Fibroblast of pulmonary artery (primary cell): ENCODE results near the gene SH3PXD2A.

ENCODE experiments used
- DNase-seq: peaks from one replicate; pipeline ENCODE4 v3.0.0-alpha.2; 2010; ENCODE audit warnings: low read depth
- H3K4me3 ChIP-seq: replicated peaks from 2 replicates; pipeline ENCODE4 v1.5.1; 2011; ENCODE audit warnings: low read depth, mild to moderate bottlenecking, control low read depth, low read length, moderate library complexity
- TF ChIP-seq, protein P1 (sequence below): IDR thresholded peaks from 2 replicates; pipeline ENCODE4 v1.5.1; 2011; ENCODE audit warnings: mild to moderate bottlenecking, control low read depth, low read length, inconsistent platforms; ENCODE audit errors: missing control alignments

The SH3PXD2A gene

DNA sequence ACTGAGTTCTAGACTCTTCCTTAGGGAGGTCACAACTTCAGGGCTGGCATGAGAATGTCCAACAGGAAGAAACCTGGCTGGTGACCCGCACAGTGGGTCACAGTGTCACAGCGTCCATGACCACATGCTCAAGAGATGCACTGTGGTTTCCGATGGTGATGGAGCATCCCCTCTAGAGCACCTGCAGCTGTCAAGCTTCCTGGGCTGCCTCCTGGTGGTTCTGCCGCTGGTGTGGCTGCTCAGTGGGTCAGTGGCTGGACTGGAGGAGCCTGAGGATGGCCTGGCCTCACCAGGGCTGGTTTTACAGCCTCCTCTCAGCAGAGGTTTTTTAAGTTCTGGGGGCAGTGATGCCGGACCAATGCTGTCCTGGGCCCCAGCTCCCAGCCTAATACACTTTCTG lies 149.3 kb downstream of the SH3PXD2A start:
- DNase-seq: no peak

DNA sequence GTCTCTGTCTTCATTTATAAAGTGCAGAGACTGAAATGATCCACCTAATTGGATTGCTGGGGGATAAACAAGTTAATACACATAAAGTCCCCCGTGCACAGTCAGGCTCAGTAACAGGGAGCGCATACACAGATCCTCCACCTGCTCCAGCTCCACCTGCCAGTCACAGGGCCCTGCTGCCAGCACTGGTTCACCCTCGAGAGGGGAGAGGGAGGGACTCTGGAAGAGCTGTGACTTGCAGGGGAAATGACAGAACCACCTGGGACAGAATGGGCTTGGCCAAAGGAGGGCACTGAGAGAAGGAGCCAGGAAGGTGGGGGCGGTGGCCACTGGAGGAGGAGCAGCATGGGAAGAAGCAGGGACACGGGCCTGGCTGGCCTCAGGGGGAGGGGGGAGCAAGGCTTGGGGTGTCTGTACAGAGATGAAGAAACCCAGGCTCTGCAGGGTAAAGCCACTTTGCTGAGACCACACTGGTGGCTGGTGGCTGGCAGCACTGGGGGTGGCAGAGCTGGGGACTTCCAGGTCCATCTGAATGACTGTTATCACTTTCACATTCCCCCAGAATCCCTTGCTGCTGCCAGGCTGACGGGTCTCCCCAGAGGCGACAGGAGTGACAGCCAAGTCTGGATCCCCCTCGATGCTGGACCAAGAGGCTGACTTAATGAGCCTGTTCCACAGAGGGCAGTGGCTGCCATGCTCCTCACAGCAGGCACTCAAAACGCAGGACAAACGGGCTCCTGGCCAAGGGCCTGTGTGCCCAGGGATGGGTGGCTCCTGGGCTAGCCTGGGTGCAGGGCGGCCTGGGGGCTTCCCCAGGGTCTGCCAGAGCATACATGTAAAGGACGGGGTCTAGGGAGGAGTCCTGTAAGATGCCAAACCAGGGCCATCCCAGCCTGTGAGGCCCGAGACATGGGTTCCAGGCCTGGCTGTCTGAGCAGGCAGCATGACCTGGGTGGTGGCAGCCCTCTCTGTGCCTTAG lies 151.1 kb downstream of the SH3PXD2A start:
- no peak overlapping the region for H3K4me3 ChIP-seq
- no peak for DNase-seq
- TF ChIP-seq, protein P1, sequence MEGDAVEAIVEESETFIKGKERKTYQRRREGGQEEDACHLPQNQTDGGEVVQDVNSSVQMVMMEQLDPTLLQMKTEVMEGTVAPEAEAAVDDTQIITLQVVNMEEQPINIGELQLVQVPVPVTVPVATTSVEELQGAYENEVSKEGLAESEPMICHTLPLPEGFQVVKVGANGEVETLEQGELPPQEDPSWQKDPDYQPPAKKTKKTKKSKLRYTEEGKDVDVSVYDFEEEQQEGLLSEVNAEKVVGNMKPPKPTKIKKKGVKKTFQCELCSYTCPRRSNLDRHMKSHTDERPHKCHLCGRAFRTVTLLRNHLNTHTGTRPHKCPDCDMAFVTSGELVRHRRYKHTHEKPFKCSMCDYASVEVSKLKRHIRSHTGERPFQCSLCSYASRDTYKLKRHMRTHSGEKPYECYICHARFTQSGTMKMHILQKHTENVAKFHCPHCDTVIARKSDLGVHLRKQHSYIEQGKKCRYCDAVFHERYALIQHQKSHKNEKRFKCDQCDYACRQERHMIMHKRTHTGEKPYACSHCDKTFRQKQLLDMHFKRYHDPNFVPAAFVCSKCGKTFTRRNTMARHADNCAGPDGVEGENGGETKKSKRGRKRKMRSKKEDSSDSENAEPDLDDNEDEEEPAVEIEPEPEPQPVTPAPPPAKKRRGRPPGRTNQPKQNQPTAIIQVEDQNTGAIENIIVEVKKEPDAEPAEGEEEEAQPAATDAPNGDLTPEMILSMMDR: no peak

More for the DNA sequence above, 149.3 kb downstream of the SH3PXD2A start:
- TF ChIP-seq, protein P1: no peak
- H3K4me3 ChIP-seq: no peak overlapping the region

DNA sequence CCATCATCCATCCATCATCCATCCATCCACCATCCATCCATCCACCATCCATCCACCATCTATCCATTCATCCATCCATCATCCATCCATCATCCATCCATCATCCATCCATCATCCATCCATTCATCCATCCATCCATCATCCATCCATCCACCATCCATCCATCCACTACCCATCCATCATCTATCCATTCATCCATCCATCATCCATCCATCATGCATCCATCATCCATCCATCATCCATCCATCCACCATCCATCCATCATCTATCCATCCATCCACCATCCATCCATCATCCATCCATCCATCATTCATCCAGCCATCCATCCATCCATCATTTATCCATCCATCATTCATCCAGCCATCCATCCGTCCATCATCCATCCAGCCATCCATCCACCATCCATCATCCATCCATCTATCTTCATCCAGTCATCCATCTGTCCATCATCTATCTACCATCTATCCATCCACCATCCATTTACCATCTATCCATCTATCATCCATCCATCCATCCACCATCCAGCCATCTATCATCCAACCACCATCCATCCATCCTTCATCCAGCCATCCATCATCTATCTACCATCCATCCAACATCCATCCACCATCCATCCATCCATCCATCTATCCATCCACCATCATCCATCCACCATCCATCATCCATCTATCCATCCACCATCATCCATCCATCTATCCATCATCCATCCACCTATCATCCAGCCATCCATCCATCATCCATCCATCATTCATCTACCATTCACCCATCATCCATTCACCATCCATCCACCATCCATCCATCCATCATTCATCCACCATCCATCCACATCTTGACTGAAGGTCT lies 153.8 kb downstream of the SH3PXD2A start:
- TF ChIP-seq, protein P1: no peak
- no peak for DNase-seq
- no peak overlapping the region for H3K4me3 ChIP-seq

DNA sequence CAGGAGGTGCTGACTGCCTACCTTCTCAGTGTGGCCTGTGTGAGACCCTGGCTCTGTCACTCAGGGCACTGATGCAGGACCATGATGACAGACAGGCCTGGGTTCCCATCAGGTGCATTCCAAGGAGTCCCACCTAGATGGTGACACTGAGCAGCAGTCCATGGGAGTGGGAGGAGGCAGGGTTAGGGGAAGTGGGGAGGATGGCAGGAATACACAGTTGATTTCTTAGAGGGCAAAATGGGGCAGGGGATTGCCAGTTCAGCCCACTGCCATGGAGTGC lies 155.0 kb downstream of the SH3PXD2A start:
- TF ChIP-seq, protein P1: no peak
- no peak for DNase-seq
- H3K4me3 ChIP-seq: no peak overlapping the region

DNA sequence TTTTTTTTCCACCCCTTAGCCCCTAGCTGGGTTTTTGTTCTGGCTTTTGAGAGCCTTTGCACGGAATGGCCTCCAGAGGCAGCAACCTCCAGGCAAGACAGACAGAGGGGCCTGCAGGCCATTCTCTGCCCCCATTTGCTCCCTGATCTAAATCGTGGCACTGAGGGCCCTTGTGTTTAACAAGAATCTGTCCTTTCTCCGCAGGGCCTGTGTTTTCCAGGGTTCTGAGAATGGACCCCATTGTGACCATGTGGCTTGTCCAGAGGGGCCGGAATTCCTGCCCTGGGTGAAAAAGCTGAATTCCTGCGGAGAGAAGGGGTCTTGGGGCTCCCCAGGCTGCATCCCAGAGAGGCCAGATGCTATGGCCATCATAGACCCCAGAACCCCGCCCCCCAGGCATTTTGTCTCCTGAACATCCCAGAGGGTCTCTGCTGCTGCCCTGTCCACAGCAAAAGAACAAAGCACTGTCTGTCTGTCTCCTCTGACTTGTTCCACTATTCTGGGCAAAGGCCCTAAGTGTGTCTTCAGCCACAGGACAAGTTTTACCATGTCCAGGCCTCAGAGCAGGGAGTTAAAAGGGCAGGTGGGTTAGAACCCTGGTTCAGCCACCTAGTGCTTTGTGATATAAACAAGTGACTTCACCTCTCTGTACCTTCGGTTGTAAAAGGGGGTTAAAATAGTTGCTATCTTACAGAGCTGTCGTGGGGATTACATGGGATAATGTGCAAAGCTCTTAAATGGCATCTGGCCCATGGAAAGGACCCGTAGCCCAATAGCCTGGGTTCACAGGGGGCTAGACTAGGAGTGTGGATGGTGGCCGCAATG lies 155.6 kb downstream of the SH3PXD2A start:
- no peak for DNase-seq
- TF ChIP-seq, protein P1: peak; percentile 6
- no peak overlapping the region for H3K4me3 ChIP-seq

DNA sequence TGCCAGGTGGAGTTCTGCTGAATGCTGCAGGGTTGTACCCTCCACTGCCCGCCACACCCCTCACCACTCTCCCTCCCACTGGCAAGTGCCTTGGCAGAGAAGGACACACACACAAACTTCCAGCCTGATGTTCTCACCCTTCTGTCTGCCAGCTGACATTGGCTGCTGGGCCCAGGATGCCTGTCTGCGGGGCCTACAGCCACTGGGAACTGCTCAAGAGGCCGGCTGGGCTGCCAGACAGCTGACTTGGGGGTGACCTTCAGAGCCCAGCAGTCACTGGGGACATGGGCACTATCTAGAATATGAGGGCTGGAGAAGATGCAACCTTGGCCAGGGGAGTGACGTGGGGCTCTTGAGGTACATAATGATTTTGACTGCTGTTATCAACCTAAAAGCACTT lies 157.1 kb downstream of the SH3PXD2A start:
- TF ChIP-seq, protein P1: no peak
- no peak for DNase-seq
- no peak overlapping the region for H3K4me3 ChIP-seq
